GM12875 (cell line): Measurements from ENCODE around the gene ANKS1B.

Source experiments
- H3K4me3 ChIP-seq: one replicate; pipeline ENCODE4 v1.5.1; 2011; ENCODE audit warnings: low read depth, low read length, control low read depth
- CTCF ChIP-seq: IDR thresholded peaks from 2 replicates; pipeline ENCODE4 v1.5.1; 2011; ENCODE audit warnings: low read depth, mild to moderate bottlenecking, control low read depth, inconsistent platforms, low read length, moderate library complexity, borderline replicate concordance; ENCODE audit not compliant: insufficient read depth

ANKS1B gene

DNA sequence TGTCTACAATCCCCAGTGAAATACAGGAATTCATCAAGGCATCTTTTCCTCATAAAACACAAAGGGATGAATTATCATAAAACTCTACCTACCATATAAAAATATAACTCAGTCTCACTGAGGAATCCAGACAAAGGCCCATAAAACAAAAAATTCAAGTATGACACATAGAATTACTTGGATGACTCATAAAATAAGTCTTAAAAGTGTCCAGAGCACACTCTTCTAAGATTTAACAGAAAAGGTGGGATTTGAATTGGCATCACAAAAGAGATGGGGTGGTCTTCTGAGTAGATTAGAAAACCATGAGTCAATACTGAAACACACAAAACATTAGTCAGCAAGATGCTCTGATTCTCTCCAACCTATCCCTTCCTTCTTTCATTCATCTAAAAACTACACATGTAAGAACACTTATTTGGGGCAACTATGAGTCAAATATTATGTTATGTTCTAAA is 539.8 kb downstream of the ANKS1B start:
- no peak for TF ChIP-seq CTCF
- H3K4me3 ChIP-seq, result no peak overlapping the region

GRCh38 chr12:99442758-99443157 is 542.0 kb downstream of the ANKS1B start:
- TF ChIP-seq CTCF, result no peak
- no peak overlapping the region for H3K4me3 ChIP-seq

DNA sequence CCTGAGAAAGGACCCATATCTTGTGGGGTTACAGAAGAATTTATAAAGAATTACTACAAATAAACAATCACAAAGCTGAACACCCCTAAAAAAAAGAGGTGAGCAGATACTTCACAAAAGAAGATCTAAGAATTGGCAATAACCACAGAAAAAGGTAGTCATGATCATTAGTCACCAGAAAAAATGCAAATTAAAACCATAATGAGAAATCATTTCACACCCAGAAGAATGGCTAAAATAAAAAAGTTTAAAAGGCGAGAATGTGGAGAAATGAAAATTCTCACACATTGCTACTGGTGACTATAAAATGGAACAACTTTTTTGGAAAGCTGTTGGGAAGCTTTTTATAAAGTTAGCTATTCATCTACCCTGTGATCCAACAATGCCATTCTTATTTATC is 545.3 kb downstream of the ANKS1B start:
- H3K4me3 ChIP-seq, result no peak overlapping the region
- no peak for TF ChIP-seq CTCF

- no peak for TF ChIP-seq CTCF
- no peak overlapping the region for H3K4me3 ChIP-seq
These were observed 548.2 kb downstream of the ANKS1B start for GRCh38 chr12:99436584-99436983.

- TF ChIP-seq CTCF, result no peak
- H3K4me3 ChIP-seq, result no peak overlapping the region
These were observed 549.5 kb downstream of the ANKS1B start for GRCh38 chr12:99435095-99435791.

- TF ChIP-seq CTCF, result no peak
- H3K4me3 ChIP-seq, result no peak overlapping the region
These were observed 551.6 kb downstream of the ANKS1B start for GRCh38 chr12:99433155-99433554.

- no peak for TF ChIP-seq CTCF
- H3K4me3 ChIP-seq, result no peak overlapping the region
These were observed 553.5 kb downstream of the ANKS1B start for GRCh38 chr12:99431203-99431602.
